ENCODE data around the gene MCF2L2.

DNA sequence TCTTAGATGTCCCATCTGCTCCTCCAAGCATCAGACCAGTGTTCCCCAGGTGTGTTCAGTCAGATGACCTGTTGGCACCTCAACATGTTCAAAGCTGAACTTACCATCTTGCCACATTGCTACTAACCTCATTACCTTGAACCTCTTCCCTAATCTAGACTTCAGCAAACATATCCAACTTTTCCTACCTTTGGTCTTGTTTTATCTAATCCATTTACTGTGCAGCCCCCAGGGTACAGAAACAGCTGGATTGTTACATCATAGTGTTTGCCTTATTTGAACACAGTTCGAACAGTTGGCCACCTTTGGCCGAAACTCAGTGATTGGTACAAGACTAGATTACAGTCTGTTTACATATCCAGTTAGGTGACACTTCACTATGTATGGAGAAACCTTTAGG is 36.1 kb upstream of the MCF2L2 start:
- TF ChIP-seq POLR2AphosphoS5 (IDR thresholded peaks at IDR 0.05; ENCODE audit: low read depth) (no peak), CREB1 (CRISPR knock-in tag; IDR thresholded peaks at IDR 0.05; ENCODE audit: low read depth) (no peak), EZH2 (IDR thresholded peaks at IDR 0.05; ENCODE audit: low read depth, unreplicated experiment) (no peak), EZH2phosphoT487 (IDR thresholded peaks at IDR 0.05; ENCODE audit: unreplicated experiment) (no peak), ZNF331 (CRISPR knock-in tag; IDR thresholded peaks at IDR 0.05; ENCODE audit: low read depth) (no peak), JUNB (IDR thresholded peaks at IDR 0.05; ENCODE audit: unreplicated experiment) (no peak), ZNF114 (CRISPR knock-in tag; IDR thresholded peaks at IDR 0.05) (no peak), STAT1 (IDR thresholded peaks at IDR 0.05; ENCODE audit: unreplicated experiment) (no peak)
- TF ChIP-seq, protein P1, sequence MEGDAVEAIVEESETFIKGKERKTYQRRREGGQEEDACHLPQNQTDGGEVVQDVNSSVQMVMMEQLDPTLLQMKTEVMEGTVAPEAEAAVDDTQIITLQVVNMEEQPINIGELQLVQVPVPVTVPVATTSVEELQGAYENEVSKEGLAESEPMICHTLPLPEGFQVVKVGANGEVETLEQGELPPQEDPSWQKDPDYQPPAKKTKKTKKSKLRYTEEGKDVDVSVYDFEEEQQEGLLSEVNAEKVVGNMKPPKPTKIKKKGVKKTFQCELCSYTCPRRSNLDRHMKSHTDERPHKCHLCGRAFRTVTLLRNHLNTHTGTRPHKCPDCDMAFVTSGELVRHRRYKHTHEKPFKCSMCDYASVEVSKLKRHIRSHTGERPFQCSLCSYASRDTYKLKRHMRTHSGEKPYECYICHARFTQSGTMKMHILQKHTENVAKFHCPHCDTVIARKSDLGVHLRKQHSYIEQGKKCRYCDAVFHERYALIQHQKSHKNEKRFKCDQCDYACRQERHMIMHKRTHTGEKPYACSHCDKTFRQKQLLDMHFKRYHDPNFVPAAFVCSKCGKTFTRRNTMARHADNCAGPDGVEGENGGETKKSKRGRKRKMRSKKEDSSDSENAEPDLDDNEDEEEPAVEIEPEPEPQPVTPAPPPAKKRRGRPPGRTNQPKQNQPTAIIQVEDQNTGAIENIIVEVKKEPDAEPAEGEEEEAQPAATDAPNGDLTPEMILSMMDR (conservative IDR thresholded peaks at IDR 0.05; ENCODE audit: low read depth in 2 of 2) = no peak
- TF ChIP-seq, protein P2, sequence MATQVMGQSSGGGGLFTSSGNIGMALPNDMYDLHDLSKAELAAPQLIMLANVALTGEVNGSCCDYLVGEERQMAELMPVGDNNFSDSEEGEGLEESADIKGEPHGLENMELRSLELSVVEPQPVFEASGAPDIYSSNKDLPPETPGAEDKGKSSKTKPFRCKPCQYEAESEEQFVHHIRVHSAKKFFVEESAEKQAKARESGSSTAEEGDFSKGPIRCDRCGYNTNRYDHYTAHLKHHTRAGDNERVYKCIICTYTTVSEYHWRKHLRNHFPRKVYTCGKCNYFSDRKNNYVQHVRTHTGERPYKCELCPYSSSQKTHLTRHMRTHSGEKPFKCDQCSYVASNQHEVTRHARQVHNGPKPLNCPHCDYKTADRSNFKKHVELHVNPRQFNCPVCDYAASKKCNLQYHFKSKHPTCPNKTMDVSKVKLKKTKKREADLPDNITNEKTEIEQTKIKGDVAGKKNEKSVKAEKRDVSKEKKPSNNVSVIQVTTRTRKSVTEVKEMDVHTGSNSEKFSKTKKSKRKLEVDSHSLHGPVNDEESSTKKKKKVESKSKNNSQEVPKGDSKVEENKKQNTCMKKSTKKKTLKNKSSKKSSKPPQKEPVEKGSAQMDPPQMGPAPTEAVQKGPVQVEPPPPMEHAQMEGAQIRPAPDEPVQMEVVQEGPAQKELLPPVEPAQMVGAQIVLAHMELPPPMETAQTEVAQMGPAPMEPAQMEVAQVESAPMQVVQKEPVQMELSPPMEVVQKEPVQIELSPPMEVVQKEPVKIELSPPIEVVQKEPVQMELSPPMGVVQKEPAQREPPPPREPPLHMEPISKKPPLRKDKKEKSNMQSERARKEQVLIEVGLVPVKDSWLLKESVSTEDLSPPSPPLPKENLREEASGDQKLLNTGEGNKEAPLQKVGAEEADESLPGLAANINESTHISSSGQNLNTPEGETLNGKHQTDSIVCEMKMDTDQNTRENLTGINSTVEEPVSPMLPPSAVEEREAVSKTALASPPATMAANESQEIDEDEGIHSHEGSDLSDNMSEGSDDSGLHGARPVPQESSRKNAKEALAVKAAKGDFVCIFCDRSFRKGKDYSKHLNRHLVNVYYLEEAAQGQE (IDR thresholded peaks at IDR 0.05; ENCODE audit: unreplicated experiment) = no peak
- TF ChIP-seq, protein P3, sequence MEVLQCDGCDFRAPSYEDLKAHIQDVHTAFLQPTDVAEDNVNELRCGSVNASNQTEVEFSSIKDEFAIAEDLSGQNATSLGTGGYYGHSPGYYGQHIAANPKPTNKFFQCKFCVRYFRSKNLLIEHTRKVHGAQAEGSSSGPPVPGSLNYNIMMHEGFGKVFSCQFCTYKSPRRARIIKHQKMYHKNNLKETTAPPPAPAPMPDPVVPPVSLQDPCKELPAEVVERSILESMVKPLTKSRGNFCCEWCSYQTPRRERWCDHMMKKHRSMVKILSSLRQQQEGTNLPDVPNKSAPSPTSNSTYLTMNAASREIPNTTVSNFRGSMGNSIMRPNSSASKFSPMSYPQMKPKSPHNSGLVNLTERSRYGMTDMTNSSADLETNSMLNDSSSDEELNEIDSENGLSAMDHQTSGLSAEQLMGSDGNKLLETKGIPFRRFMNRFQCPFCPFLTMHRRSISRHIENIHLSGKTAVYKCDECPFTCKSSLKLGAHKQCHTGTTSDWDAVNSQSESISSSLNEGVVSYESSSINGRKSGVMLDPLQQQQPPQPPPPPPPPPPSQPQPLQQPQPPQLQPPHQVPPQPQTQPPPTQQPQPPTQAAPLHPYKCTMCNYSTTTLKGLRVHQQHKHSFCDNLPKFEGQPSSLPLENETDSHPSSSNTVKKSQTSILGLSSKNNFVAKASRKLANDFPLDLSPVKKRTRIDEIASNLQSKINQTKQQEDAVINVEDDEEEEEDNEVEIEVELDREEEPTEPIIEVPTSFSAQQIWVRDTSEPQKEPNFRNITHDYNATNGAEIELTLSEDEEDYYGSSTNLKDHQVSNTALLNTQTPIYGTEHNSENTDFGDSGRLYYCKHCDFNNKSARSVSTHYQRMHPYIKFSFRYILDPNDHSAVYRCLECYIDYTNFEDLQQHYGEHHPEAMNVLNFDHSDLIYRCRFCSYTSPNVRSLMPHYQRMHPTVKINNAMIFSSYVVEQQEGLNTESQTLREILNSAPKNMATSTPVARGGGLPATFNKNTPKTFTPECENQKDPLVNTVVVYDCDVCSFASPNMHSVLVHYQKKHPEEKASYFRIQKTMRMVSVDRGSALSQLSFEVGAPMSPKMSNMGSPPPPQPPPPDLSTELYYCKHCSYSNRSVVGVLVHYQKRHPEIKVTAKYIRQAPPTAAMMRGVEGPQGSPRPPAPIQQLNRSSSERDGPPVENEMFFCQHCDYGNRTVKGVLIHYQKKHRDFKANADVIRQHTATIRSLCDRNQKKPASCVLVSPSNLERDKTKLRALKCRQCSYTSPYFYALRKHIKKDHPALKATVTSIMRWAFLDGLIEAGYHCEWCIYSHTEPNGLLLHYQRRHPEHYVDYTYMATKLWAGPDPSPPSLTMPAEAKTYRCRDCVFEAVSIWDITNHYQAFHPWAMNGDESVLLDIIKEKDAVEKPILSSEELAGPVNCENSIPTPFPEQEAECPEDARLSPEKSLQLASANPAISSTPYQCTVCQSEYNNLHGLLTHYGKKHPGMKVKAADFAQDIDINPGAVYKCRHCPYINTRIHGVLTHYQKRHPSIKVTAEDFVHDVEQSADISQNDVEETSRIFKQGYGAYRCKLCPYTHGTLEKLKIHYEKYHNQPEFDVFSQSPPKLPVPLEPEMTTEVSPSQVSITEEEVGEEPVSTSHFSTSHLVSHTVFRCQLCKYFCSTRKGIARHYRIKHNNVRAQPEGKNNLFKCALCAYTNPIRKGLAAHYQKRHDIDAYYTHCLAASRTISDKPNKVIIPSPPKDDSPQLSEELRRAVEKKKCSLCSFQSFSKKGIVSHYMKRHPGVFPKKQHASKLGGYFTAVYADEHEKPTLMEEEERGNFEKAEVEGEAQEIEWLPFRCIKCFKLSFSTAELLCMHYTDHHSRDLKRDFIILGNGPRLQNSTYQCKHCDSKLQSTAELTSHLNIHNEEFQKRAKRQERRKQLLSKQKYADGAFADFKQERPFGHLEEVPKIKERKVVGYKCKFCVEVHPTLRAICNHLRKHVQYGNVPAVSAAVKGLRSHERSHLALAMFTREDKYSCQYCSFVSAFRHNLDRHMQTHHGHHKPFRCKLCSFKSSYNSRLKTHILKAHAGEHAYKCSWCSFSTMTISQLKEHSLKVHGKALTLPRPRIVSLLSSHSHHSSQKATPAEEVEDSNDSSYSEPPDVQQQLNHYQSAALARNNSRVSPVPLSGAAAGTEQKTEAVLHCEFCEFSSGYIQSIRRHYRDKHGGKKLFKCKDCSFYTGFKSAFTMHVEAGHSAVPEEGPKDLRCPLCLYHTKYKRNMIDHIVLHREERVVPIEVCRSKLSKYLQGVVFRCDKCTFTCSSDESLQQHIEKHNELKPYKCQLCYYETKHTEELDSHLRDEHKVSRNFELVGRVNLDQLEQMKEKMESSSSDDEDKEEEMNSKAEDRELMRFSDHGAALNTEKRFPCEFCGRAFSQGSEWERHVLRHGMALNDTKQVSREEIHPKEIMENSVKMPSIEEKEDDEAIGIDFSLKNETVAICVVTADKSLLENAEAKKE (CRISPR knock-in tag; IDR thresholded peaks at IDR 0.05) = no peak

All from GM23338 (cell line).